Measurements from ENCODE around the gene SIGLEC7. TPM values are rescaled to one million over a fixed set of nuclear protein-coding genes. Genes with fewer than 3 reads are reported as not detected.

The SIGLEC7 gene
- total and polyA plus RNA-seq, 10 of the 15 experiments (the other 5 are each of a cell fraction or from before 2014, with no cell fraction given): 0.15 TPM; not detected in 9

DNA sequence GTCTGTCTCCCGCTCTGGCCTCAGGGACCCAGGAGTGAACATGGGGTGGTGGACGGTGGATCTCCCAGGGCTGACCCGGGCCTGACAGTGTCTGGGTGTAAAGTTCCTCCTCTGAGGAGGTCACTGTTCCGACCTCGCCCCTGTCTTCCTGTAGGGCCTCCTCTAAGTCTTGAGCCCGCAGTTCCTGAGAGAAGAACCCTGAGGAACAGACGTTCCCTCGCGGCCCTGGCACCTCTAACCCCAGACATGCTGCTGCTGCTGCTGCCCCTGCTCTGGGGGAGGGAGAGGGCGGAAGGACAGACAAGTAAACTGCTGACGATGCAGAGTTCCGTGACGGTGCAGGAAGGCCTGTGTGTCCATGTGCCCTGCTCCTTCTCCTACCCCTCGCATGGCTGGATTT is 17.4 kb upstream of the SIGLEC7 start, which contains the start of gene SIGLEC9:
SIGLEC9 (plus strand) TSS at position 178 of the 400 bp plus-strand sequence; CDS start at position 247, 69 bp downstream.
- H2AFZ ChIP-seq (ENCODE audit: control insufficient read depth, low read depth, low read length): no peak within 1 kb of the TSS
- intact Hi-C loops (cut with micrococcal nuclease; ENCODE audit: unreplicated experiment) (no loop called here), in situ Hi-C loops (cut with MboI) (no loop called here)
- H4K20me1 ChIP-seq (ENCODE audit: control insufficient read depth, insufficient read depth): no peaks in the 10 kb centered on the region
- no peak within 1 kb of the TSS for H3K27ac ChIP-seq (ENCODE audit: control insufficient read depth, insufficient read depth)
- H3K79me2 ChIP-seq (ENCODE audit: control insufficient read depth, insufficient read depth, low read length): no peaks in the 10 kb centered on the region
- H3K27me3 ChIP-seq (replicated peaks in 1 of 2; ENCODE audit: control insufficient read depth in 2 of 2, insufficient read depth in 2 of 2, low read length in 1 of 2): peaks cover 0 to 2% of the 10 kb centered on the region in 2 experiments; a peak in 2 of 4 replicates
- DNase-seq (ENCODE audit: low read depth, low spot score) (no peak), FAIRE-seq (no peak), ATAC-seq (no peak)
- H3K4me1 ChIP-seq (ENCODE audit: control insufficient read depth, insufficient read depth, low read length): peaks cover 5% of the 10 kb centered on the region; the same call in 1 of the 2 replicates
- H3K9me3 ChIP-seq (replicated peaks; ENCODE audit: control insufficient read depth, insufficient read depth, low read length): no peaks in the 10 kb centered on the region
- H3K9ac ChIP-seq (ENCODE audit: control insufficient read depth, insufficient read depth, low read length): no peak within 1 kb of the TSS
- no peak within 1 kb of the TSS for H3K4me3 ChIP-seq
- no peak within 1 kb of the TSS for H3K4me2 ChIP-seq (ENCODE audit: control insufficient read depth, insufficient read depth)
- no TSS peak for BruUV-seq (replicated peaks)
- SMC1A ChIA-PET (ENCODE audit: uncharacterized antibody, unreplicated experiment): no interaction called here
- RAD21 ChIA-PET (ENCODE audit: unreplicated experiment): no interaction called here
- H3K36me3 ChIP-seq (ENCODE audit: control insufficient read depth in 2 of 2, insufficient read depth in 2 of 2, low read length in 1 of 2): no peaks in the 10 kb centered on the region
- TF ChIP-seq ZZZ3 (IDR thresholded peaks at IDR 0.05; ENCODE audit: control insufficient read depth, insufficient read length, low read depth): no peak
- 31% methylated on average over 14 of the region's 14 CpGs for WGBS (ENCODE audit: insufficient coverage, insufficient replicate concordance, low lambda C conversion rate, missing lambda C conversion rate)
- POLR2A ChIA-PET: no interaction called here
- CTCF ChIA-PET: no interaction called here

DNA sequence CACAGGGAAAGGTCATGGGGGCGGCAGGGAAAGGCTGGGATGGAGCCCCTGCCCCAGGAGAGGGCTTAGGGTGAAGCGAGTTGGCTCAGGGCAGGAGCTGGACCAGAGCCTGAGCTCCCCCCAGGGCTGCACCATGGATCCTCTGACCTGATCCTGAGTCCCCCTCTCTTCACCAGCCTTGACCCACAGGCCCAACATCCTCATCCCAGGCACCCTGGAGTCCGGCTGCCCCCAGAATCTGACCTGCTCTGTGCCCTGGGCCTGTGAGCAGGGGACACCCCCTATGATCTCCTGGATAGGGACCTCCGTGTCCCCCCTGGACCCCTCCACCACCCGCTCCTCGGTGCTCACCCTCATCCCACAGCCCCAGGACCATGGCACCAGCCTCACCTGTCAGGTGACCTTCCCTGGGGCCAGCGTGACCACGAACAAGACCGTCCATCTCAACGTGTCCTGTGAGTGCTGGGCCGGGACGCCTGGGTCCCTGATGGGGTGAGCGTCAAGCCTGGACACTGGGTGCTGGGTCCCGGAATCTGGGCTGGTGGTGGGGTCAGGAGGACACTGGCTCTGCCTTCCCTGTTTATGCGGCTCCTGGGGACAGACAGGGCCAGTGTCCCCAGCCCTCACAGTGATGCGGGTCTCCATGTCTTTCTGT is 16.6 kb upstream of the SIGLEC7 start:
- RAD21 ChIA-PET (ENCODE audit: unreplicated experiment): no interaction called here
- SMC1A ChIA-PET (ENCODE audit: uncharacterized antibody, unreplicated experiment): no interaction called here
- H3K4me3 ChIP-seq: no peak overlapping the region
- DNase-seq (ENCODE audit: low read depth, low spot score) (no peak), ATAC-seq (no peak), FAIRE-seq (no peak)
- no peaks in the 10 kb centered on the region for H3K79me2 ChIP-seq (ENCODE audit: control insufficient read depth, insufficient read depth, low read length)
- no peaks in the 10 kb centered on the region for H3K36me3 ChIP-seq (ENCODE audit: control insufficient read depth in 2 of 2, insufficient read depth in 2 of 2, low read length in 1 of 2)
- no peak overlapping the region for H3K9ac ChIP-seq (ENCODE audit: control insufficient read depth, insufficient read depth, low read length)
- H2AFZ ChIP-seq (ENCODE audit: control insufficient read depth, low read depth, low read length): no peak overlapping the region
- H3K9me3 ChIP-seq (replicated peaks; ENCODE audit: control insufficient read depth, insufficient read depth, low read length): no peaks in the 10 kb centered on the region
- in situ Hi-C loops (cut with MboI) (no loop called here), intact Hi-C loops (cut with micrococcal nuclease; ENCODE audit: unreplicated experiment) (no loop called here)
- H3K4me2 ChIP-seq (ENCODE audit: control insufficient read depth, insufficient read depth): no peak overlapping the region
- H3K27me3 ChIP-seq (replicated peaks in 1 of 2; ENCODE audit: control insufficient read depth in 2 of 2, insufficient read depth in 2 of 2, low read length in 1 of 2): no peaks in the 10 kb centered on the region; a peak in 1 of 4 replicates
- CTCF ChIA-PET: no interaction called here
- H4K20me1 ChIP-seq (ENCODE audit: control insufficient read depth, insufficient read depth): no peaks in the 10 kb centered on the region
- H3K27ac ChIP-seq (ENCODE audit: control insufficient read depth, insufficient read depth): no peak overlapping the region
- POLR2A ChIA-PET: no interaction called here
- WGBS (ENCODE audit: insufficient coverage, insufficient replicate concordance, low lambda C conversion rate, missing lambda C conversion rate): 35% methylated on average over 15 of the region's 16 CpGs
- BruUV-seq (replicated peaks): no TSS peak
- H3K4me1 ChIP-seq (ENCODE audit: control insufficient read depth, insufficient read depth, low read length): peaks cover 5% of the 10 kb centered on the region; the same call in 1 of the 2 replicates
- no peak for TF ChIP-seq RB1 (IDR thresholded peaks at IDR 0.05; ENCODE audit: borderline replicate concordance)
- no peak for TF ChIP-seq PAX8 (IDR thresholded peaks at IDR 0.05)
- TF ChIP-seq STAT3 (IDR thresholded peaks at IDR 0.05; ENCODE audit: low read depth, low read length): no peak
- no peak for TF ChIP-seq SPI1 (IDR thresholded peaks at IDR 0.05; ENCODE audit: borderline replicate concordance, insufficient read depth, low read depth, low read length)
- no peak for TF ChIP-seq SP1 (IDR thresholded peaks at IDR 0.05; ENCODE audit: low read depth, low read length)
- no peak for TF ChIP-seq EED (IDR thresholded peaks at IDR 0.05; ENCODE audit: low read depth)
- no peak for TF ChIP-seq NRF1 (conservative IDR thresholded peaks at IDR 0.05; ENCODE audit: low read depth, low read length)
- TF ChIP-seq, protein P1, sequence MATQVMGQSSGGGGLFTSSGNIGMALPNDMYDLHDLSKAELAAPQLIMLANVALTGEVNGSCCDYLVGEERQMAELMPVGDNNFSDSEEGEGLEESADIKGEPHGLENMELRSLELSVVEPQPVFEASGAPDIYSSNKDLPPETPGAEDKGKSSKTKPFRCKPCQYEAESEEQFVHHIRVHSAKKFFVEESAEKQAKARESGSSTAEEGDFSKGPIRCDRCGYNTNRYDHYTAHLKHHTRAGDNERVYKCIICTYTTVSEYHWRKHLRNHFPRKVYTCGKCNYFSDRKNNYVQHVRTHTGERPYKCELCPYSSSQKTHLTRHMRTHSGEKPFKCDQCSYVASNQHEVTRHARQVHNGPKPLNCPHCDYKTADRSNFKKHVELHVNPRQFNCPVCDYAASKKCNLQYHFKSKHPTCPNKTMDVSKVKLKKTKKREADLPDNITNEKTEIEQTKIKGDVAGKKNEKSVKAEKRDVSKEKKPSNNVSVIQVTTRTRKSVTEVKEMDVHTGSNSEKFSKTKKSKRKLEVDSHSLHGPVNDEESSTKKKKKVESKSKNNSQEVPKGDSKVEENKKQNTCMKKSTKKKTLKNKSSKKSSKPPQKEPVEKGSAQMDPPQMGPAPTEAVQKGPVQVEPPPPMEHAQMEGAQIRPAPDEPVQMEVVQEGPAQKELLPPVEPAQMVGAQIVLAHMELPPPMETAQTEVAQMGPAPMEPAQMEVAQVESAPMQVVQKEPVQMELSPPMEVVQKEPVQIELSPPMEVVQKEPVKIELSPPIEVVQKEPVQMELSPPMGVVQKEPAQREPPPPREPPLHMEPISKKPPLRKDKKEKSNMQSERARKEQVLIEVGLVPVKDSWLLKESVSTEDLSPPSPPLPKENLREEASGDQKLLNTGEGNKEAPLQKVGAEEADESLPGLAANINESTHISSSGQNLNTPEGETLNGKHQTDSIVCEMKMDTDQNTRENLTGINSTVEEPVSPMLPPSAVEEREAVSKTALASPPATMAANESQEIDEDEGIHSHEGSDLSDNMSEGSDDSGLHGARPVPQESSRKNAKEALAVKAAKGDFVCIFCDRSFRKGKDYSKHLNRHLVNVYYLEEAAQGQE (IDR thresholded peaks at IDR 0.05; ENCODE audit: low read depth, low read length): no peak
- TF ChIP-seq, protein P2, sequence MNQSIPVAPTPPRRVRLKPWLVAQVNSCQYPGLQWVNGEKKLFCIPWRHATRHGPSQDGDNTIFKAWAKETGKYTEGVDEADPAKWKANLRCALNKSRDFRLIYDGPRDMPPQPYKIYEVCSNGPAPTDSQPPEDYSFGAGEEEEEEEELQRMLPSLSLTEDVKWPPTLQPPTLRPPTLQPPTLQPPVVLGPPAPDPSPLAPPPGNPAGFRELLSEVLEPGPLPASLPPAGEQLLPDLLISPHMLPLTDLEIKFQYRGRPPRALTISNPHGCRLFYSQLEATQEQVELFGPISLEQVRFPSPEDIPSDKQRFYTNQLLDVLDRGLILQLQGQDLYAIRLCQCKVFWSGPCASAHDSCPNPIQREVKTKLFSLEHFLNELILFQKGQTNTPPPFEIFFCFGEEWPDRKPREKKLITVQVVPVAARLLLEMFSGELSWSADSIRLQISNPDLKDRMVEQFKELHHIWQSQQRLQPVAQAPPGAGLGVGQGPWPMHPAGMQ (IDR thresholded peaks at IDR 0.05; ENCODE audit: borderline replicate concordance): no peak
- TF ChIP-seq, protein P3, sequence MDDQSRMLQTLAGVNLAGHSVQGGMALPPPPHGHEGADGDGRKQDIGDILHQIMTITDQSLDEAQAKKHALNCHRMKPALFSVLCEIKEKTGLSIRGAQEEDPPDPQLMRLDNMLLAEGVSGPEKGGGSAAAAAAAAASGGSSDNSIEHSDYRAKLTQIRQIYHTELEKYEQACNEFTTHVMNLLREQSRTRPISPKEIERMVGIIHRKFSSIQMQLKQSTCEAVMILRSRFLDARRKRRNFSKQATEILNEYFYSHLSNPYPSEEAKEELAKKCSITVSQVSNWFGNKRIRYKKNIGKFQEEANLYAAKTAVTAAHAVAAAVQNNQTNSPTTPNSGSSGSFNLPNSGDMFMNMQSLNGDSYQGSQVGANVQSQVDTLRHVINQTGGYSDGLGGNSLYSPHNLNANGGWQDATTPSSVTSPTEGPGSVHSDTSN (IDR thresholded peaks at IDR 0.05; ENCODE audit: insufficient replicate concordance, low read depth, low read length): no peak

Data from GM12878 (cell line).